CD4-positive, alpha-beta T cell treated with Interleukin-6 for 4 hours (primary cell): ENCODE data around the gene SAT1.

Source experiments
- DNase-seq: peaks from one replicate; pipeline ENCODE4 v3.0.0-alpha.2; 2020; ENCODE audit warnings: mixed read lengths

The SAT1 gene

GRCh38 chrX:23811656-23812055, 28.7 kb downstream of the SAT1 start:
- no peak for DNase-seq

GRCh38 chrX:23813808-23814207, 30.8 kb downstream of the SAT1 start:
- DNase-seq: no peak

DNA sequence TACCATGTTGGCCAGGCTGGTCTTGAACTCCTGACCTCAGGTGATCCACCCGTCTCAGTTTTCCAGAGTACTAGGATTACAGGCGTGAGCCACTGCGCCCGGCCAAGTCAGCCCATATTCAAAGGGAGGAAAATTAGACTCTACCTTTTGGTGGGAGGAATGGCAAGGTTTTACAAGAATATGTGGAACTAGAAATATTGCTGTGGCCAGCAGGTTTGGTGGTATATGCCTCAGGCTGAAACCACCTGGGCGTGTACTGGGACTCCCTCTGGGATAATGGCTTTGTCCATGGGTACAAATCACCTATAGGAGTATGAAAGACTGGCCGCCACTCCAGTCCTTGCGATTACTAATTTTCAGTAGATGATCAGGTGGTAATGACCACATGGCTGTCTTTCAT, 32.4 kb downstream of the SAT1 start:
- DNase-seq: no peak

DNA sequence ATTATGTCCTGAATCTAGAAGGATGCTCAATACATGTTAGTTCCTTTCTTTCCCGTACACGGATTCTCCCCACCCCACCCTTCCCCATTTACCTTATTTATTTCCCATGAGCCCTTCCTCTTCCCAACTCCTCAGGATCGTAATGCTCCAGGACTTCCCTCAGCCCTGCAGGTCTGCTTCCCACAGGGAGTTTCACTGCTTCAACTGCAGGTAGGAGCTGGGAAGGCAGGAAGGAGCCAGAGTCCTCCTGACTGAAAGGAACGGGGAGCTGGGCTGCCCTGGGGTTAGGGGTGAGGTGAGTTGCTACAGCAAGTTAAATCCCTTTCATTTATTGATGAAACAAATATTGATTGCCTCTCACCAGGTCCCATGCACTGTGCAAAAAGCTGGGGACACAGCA, 33.2 kb downstream of the SAT1 start:
- no peak for DNase-seq

GRCh38 chrX:23817979-23818336, 35.0 kb downstream of the SAT1 start:
- no peak for DNase-seq

DNA sequence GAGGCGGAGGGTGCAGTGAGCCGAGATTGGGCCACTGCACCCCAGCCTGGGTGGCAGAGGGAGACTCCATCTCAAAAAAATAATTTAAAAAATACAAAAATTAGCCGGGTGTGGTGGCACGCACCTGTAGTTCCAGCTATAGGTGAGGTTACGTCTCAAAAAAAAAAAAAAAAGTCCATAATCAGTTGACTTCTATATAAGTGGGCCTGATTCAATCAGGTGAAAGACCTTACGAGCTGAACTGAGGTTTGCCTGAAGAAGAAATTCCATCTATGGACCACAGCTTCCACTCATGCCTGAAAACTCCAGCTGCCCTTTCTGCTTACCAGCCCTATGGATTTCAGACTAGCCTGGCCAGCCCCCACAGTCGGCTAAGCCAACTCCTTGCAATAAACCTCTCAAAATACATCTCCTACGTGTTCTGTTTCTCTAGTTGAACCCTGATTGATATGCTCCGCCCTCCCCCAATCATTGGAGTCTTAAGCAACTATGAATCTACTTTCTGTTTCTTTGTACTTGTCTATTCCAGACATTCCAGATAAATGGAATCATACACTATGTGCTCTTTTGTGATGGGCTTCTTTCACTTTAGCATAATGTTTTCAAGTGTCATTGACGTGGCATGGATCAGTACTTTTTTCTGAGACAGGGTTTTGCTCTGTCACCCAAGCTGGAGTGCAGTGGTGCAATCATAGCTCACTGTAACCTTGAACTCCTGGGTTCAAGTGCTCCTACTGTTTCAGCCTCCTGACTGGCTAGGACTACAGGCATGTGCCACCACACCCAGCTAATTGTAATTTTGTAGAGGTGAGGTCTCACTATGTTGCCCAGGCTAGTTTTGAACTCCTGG, 36.6 kb downstream of the SAT1 start:
- DNase-seq: no peak

DNA sequence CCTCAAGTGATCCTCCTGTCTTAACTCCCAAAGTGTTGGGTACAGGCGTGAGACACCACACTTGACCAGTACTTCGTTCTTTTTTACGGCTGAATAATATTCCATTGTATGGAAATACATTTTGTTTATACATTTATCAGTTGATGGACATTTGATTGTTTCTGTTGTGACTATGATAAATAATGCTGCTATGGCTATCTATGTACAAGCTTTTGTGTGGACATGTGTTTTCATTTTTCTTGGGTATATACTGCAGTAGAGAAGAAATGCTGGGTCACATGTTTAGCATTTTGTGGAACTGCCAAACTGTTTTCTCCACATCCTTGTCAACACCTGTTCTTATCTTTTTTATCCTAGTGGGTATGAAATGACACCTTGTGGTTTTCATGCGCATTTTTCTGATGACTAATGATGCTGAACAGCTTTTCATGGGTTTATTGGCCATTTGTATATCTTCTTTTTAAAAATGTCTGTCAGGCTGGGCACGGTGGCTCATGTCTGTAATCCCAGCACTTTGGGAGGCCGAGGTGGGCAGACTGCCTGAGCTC, 37.3 kb downstream of the SAT1 start:
- no peak for DNase-seq

DNA sequence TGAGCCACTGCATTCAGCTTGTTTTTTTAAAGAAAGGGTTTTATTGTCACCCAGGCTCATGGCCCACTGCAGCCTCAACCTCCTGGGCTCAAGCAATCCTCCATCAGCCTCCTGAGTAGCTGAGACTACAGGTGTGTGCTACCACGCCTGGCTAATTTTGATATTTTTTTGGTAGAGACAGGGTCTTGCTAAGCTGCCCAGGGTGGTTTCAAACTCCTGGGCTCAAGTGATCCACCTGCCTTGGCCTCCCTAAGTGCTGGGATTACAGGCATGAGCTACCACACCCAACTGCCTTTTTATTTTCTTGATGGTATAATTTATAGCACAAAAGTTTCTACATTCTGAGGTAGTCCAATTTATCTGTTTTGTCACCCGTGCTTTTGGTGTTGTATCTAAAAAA, 38.9 kb downstream of the SAT1 start:
- no peak for DNase-seq

DNA sequence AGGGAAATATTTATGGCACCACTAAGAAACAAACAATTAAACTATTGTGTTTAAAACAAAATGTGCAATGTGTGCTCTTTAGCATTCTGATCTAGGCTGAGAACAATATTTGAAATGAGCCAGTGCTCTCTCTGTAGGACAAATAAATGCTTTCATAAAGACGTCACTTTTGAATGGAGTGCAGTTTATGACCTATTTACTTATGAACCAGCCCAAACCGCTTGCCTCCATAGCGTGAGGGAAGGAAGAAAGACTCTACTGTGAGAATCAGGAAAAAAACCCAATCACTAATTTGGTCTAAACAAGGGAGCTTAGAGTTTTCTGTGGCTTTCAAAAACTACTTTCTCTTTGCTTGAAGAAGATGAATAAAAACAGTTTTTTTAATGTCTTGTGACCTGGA, 39.4 kb downstream of the SAT1 start:
- no peak for DNase-seq

- DNase-seq: no peak
Observed at GRCh38 chrX:23822841-23823240, 39.9 kb downstream of the SAT1 start.

DNA sequence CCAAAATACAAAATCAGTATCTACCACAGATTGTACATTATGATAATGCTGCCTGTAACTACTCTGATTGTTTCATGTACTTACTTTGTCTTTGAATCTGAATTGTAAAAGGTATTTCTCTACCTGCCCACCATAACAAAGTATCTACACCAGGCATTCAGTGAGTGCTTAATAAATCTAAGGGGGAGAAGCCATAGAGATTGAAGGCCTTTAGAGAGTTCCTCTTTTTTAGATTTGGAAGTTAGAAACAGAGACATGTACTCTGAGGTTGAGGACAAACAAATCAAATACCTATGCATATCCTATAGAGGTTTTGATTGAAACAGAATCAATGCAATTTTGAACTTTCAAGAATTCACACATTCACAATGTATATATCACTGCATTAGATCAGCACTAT, 42.7 kb downstream of the SAT1 start:
- no peak for DNase-seq

DNA sequence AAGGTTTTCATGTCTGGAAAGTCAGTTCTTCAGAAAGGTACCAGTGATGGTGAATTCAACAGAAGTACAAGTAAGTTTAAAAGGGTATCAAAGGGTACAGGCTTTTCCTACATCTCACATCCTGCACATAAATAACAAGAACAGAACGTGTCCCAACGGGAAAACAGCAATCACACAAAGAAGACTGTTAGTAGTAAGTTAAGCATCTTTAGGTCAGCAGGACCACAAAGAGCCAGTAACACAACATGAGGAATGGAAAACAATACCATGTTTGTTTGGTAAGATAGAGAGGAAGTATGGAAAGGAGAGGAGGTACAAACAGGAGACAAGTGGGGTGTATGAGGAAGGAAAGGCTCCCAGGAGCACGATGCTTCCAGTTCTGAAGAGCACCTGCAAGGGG, 43.2 kb downstream of the SAT1 start:
- DNase-seq: no peak

GRCh38 chrX:23826653-23827052, 43.7 kb downstream of the SAT1 start:
- DNase-seq: no peak

DNA sequence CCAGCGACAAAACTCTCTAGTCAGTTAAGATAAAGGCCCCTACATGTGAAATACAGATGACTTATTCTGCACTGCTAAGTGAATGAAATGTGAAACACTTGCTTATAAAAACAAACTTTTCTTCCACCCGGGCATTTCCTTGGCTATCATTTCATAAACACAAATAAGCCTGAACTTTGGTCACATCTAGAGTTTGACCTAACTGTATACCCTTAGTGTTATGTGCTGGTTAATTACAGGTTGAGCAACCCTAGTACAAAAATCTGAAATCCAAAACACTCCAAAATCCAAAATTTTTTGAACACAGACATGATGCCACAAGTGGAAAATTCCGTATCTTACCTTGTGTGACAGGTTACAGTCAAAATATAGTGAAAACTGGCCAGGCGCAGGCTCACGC, 45.9 kb downstream of the SAT1 start:
- no peak for DNase-seq

GRCh38 chrX:23832721-23833120, 49.7 kb downstream of the SAT1 start:
- DNase-seq: no peak
